Measurements from ENCODE around the gene TFE3. TPM values are rescaled to one million over a fixed set of nuclear protein-coding genes. Genes with fewer than 3 reads are reported as not detected.

Gene TFE3
- total RNA-seq, 1 experiment from 2014 or later, result 46.4 TPM

- no peak for TF ChIP-seq STAT6 (CRISPR knock-in tag; conservative IDR thresholded peaks at IDR 0.05; ENCODE audit: low read depth)
- no peak for TF ChIP-seq ETV6 (CRISPR knock-in tag; IDR thresholded peaks at IDR 0.05)
- TF ChIP-seq, protein P1, sequence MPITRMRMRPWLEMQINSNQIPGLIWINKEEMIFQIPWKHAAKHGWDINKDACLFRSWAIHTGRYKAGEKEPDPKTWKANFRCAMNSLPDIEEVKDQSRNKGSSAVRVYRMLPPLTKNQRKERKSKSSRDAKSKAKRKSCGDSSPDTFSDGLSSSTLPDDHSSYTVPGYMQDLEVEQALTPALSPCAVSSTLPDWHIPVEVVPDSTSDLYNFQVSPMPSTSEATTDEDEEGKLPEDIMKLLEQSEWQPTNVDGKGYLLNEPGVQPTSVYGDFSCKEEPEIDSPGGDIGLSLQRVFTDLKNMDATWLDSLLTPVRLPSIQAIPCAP (CRISPR knock-in tag; IDR thresholded peaks at IDR 0.05), result no peak
- no peak for TF ChIP-seq ZNF423 (CRISPR knock-in tag; IDR thresholded peaks at IDR 0.05)
- no peak for TF ChIP-seq FOXK1 (CRISPR knock-in tag; IDR thresholded peaks at IDR 0.05)
- no peak for TF ChIP-seq SP1 (CRISPR knock-in tag; conservative IDR thresholded peaks at IDR 0.05)
- TF ChIP-seq USF2 (CRISPR knock-in tag; IDR thresholded peaks at IDR 0.05), result no peak
- no peak for TF ChIP-seq ATF3 (CRISPR knock-in tag; conservative IDR thresholded peaks at IDR 0.05)
- POLR2A ChIA-PET, result interaction anchor here (0.9 to 1.7 kb wide), 3 partner anchors 15 to 40 kb away, joined by 3 to 10 read pairs (median 3); partner anchors contain the start of genes GRIPAP1 and WDR45
- H3K4me3 Mint-ChIP-seq, result peak overlapping the region; percentile 88
- DNase-seq (ENCODE audit: low spot score) (peak; percentile 10), ATAC-seq (no peak)
- no peaks in the 10 kb centered on the region for H3K9me3 Mint-ChIP-seq
- no peaks in the 10 kb centered on the region; the same call in 1 of the 2 replicates for H3K27me3 Mint-ChIP-seq (ENCODE audit: low read depth)
- CTCF ChIA-PET, result interaction anchor here (0.6 to 2.7 kb wide), 2 partner anchors 70 to 120 kb away, joined by 3 to 14 read pairs; partner anchors contain the start of genes KCND1 and MAGIX
- H3K27ac Mint-ChIP-seq, result peak overlapping the region; percentile 90
- peaks cover 29% of the 10 kb centered on the region for H3K4me1 Mint-ChIP-seq
- H3K36me3 Mint-ChIP-seq, result peaks cover 17% of the 10 kb centered on the region
These were observed 457 bp downstream of the TFE3 start for GRCh38 chrX:49042581-49043219.

DNA sequence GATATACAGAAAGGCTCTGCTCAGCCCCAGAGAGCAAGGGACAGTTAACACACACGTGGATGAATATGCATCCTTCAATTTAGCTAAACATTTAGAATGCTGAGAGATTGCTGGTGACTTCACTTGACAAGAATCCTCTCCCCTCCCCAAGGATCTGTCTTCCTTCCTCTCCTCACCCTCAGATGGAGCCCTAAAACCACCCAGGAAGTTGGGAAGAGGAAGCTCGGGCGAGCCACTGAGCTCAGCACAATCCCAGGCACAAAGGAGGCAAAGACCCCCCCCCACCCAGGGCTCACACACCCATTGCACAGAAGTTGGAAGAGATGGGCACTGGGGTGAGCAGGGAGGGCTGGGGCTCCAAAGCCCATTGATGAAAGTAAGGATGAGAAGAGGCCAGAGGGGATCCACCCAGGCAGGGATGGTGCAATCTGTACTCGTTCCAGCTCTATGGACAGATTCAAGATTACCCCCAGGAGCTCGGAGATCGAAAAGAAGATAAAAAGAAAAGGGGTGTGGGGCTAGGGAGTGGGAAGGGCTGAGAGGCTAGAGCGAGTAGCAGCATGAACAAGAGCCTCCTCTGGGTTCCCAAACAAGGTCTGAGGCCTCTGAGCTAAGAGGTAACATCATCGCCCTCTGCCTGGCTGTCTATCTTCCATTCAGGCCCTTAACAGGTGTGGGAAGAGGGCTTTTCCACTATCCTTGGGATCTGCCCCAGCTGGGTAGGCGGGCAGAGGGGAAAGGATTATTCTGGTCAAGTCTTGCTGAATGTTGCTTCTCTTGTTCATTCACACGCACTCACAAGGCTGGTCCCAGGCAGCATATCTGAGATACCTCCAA is 1.2 kb downstream of the TFE3 start:
- Mint-ChIP-seq H3K9me3 (no peaks in the 10 kb centered on the region), H3K4me3 (peak overlapping the region; percentile 88), H3K4me1 (peaks cover 29% of the 10 kb centered on the region), H3K27me3 (ENCODE audit: low read depth) (no peaks in the 10 kb centered on the region; the same call in 1 of the 2 replicates), H3K36me3 (peaks cover 22% of the 10 kb centered on the region), H3K27ac (peak overlapping the region; percentile 90)
- ChIA-PET CTCF (interaction anchor here (2.7 kb wide), 1 partner anchor 70 kb away, joined by 14 read pairs; the partner anchor contains the start of gene KCND1), POLR2A (interaction anchor here (0.9 to 1.7 kb wide), 3 partner anchors 16 to 39 kb away, joined by 3 to 10 read pairs (median 3); partner anchors contain the start of genes GRIPAP1 and WDR45)
- TF ChIP-seq FOXJ3 (CRISPR knock-in tag; IDR thresholded peaks at IDR 0.05; ENCODE audit: borderline replicate concordance) (no peak), ZNF416 (CRISPR knock-in tag; IDR thresholded peaks at IDR 0.05) (no peak), NFATC4 (CRISPR knock-in tag; IDR thresholded peaks at IDR 0.05) (no peak), MYBL2 (CRISPR knock-in tag; IDR thresholded peaks at IDR 0.05) (no peak), SMAD3 (CRISPR knock-in tag; IDR thresholded peaks at IDR 0.05; ENCODE audit: borderline replicate concordance) (no peak), NR3C1 (CRISPR knock-in tag; conservative IDR thresholded peaks at IDR 0.05; ENCODE audit: low read depth) (no peak), ZNF121 (CRISPR knock-in tag; IDR thresholded peaks at IDR 0.05) (no peak), FOXP4 (CRISPR knock-in tag; IDR thresholded peaks at IDR 0.05) (no peak), NFE2L1 (CRISPR knock-in tag; IDR thresholded peaks at IDR 0.05) (no peak)
- TF ChIP-seq, protein P2, sequence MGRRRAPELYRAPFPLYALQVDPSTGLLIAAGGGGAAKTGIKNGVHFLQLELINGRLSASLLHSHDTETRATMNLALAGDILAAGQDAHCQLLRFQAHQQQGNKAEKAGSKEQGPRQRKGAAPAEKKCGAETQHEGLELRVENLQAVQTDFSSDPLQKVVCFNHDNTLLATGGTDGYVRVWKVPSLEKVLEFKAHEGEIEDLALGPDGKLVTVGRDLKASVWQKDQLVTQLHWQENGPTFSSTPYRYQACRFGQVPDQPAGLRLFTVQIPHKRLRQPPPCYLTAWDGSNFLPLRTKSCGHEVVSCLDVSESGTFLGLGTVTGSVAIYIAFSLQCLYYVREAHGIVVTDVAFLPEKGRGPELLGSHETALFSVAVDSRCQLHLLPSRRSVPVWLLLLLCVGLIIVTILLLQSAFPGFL (CRISPR knock-in tag; IDR thresholded peaks at IDR 0.05; ENCODE audit: borderline replicate concordance), result no peak
- DNase-seq (ENCODE audit: low spot score), result no peak
- ATAC-seq, result no peak
